ENCODE data around the gene DOHH.

The DOHH gene

GRCh38 chr19:3500429-3501101 is at the start of gene DOHH:
TSS of gene DOHH (minus strand) at chr19:3500674. CDS start at chr19:3496814, 3,860 bp downstream.
- DNase-seq, result peak; percentile 99

- DNase-seq, result no peak
Measured at GRCh38 chr19:3549816-3550215, 49.3 kb upstream of the DOHH start.

- DNase-seq, result peak; percentile 60
Measured at GRCh38 chr19:3548606-3549005, 48.1 kb upstream of the DOHH start.

- no peak for DNase-seq
Measured at GRCh38 chr19:3547767-3548282, 47.4 kb upstream of the DOHH start.

GRCh38 chr19:3547301-3547731 is 46.8 kb upstream of the DOHH start:
- peak; percentile 52 for DNase-seq

- no peak for DNase-seq
Measured at GRCh38 chr19:3546119-3546518, 45.6 kb upstream of the DOHH start.

GRCh38 chr19:3545669-3546034 is 45.2 kb upstream of the DOHH start:
- no peak for DNase-seq

- peak; percentile 74 for DNase-seq
Measured at GRCh38 chr19:3544742-3545668, 44.5 kb upstream of the DOHH start.

GRCh38 chr19:3544058-3544376 is 43.5 kb upstream of the DOHH start:
- no peak for DNase-seq

GRCh38 chr19:3543150-3544057 is 42.9 kb upstream of the DOHH start:
- no peak for DNase-seq

- DNase-seq, result no peak
Measured at GRCh38 chr19:3539756-3540118, 39.3 kb upstream of the DOHH start.

- DNase-seq, result no peak
Measured at GRCh38 chr19:3538965-3539755, 38.7 kb upstream of the DOHH start, which contains the start of gene TEKTIP1. TSS of gene TEKTIP1 (plus strand) at chr19:3539174. CDS start at chr19:3539178, 4 bp downstream.

- DNase-seq, result no peak
Measured at GRCh38 chr19:3538258-3538929, 37.9 kb upstream of the DOHH start.

GRCh38 chr19:3537438-3538240 is 37.2 kb upstream of the DOHH start:
- no peak for DNase-seq

- no peak for DNase-seq
Measured at GRCh38 chr19:3537101-3537437, 36.6 kb upstream of the DOHH start.

- no peak for DNase-seq
Measured at GRCh38 chr19:3536429-3537100, 36.1 kb upstream of the DOHH start.

- DNase-seq, result no peak
Measured at GRCh38 chr19:3535981-3536380, 35.5 kb upstream of the DOHH start.

GRCh38 chr19:3535563-3535965 is 35.1 kb upstream of the DOHH start:
- DNase-seq, result no peak

GRCh38 chr19:3535235-3535535 is 34.7 kb upstream of the DOHH start:
- DNase-seq, result no peak
